Panc1 (cell line): ENCODE results near the gene MAD1L1.

Experiments
- CTCF ChIP-seq: fragments of 450-650 bp; IDR thresholded peaks from 2 replicates; pipeline ENCODE4 v1.5.1; 2017; ENCODE audit warnings: mild to moderate bottlenecking
- POLR2AphosphoS5 ChIP-seq: IDR thresholded peaks from 2 replicates; pipeline ENCODE4 v1.6.1; 2012; ENCODE audit warnings: mild to moderate bottlenecking, low read depth, low read length, moderate library complexity
- SIN3A ChIP-seq: IDR thresholded peaks from 2 replicates; pipeline ENCODE4 v1.6.1; 2012; ENCODE audit warnings: low read depth, mild to moderate bottlenecking, low read length, moderate library complexity, borderline replicate concordance; ENCODE audit not compliant: insufficient read depth
- TCF7L2 ChIP-seq: IDR thresholded peaks from 2 replicates; pipeline ENCODE4 v1.6.1; 2011; ENCODE audit warnings: mild to moderate bottlenecking, low read depth, low read length, inconsistent platforms
- TF ChIP-seq, protein P1 (sequence below), 2 experiments: IDR thresholded peaks; 2 replicates each; pipeline ENCODE4 v1.6.1; 2011 to 2012; ENCODE audit warnings: low read depth in 2 of 2, control low read depth in 1 of 2, low read length in 1 of 2, mild to moderate bottlenecking in 1 of 2, moderate library complexity in 1 of 2; ENCODE audit not compliant: insufficient read depth in 1 of 2

GRCh38 chr7:1939434-1940401, 293.0 kb downstream of the MAD1L1 start:
- TF ChIP-seq CTCF (no peak), POLR2AphosphoS5 (no peak), SIN3A (no peak), TCF7L2 (no peak)
- TF ChIP-seq, protein P1, sequence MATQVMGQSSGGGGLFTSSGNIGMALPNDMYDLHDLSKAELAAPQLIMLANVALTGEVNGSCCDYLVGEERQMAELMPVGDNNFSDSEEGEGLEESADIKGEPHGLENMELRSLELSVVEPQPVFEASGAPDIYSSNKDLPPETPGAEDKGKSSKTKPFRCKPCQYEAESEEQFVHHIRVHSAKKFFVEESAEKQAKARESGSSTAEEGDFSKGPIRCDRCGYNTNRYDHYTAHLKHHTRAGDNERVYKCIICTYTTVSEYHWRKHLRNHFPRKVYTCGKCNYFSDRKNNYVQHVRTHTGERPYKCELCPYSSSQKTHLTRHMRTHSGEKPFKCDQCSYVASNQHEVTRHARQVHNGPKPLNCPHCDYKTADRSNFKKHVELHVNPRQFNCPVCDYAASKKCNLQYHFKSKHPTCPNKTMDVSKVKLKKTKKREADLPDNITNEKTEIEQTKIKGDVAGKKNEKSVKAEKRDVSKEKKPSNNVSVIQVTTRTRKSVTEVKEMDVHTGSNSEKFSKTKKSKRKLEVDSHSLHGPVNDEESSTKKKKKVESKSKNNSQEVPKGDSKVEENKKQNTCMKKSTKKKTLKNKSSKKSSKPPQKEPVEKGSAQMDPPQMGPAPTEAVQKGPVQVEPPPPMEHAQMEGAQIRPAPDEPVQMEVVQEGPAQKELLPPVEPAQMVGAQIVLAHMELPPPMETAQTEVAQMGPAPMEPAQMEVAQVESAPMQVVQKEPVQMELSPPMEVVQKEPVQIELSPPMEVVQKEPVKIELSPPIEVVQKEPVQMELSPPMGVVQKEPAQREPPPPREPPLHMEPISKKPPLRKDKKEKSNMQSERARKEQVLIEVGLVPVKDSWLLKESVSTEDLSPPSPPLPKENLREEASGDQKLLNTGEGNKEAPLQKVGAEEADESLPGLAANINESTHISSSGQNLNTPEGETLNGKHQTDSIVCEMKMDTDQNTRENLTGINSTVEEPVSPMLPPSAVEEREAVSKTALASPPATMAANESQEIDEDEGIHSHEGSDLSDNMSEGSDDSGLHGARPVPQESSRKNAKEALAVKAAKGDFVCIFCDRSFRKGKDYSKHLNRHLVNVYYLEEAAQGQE (IDR thresholded peaks at IDR 0.05; ENCODE audit: insufficient read depth in 1 of 2, low read depth in 2 of 2, low read length in 1 of 2) = no peak
